Muscle layer of duodenum (tissue), 2 donors: ENCODE results near the gene MIS18A.
A peak's percentile ranks its signal among the peaks of the same experiment; 100 is the strongest.

ENCODE experiments used
- H3K27ac ChIP-seq: one replicate; pipeline ENCODE4 v1.7.0; 2013; ENCODE audit warnings: mild to moderate bottlenecking, low read length
- H3K27me3 ChIP-seq: one replicate; pipeline ENCODE4 v1.7.0; 2013; ENCODE audit warnings: low read depth, mild to moderate bottlenecking, control low read depth, low read length
- H3K36me3 ChIP-seq, 2 donors: one replicate each; pipeline ENCODE4 v1.7.0; 2013; ENCODE audit warnings: low read length in 2 of 2, control low read depth in 1 of 2, mild to moderate bottlenecking in 1 of 2; ENCODE audit not compliant: insufficient read depth in 2 of 2, control insufficient read depth in 1 of 2
- H3K4me1 ChIP-seq, 2 donors: one replicate each; pipeline ENCODE4 v1.7.0; 2013; ENCODE audit warnings: low read length in 2 of 2, mild to moderate bottlenecking in 2 of 2, control low read depth in 1 of 2, moderate library complexity in 1 of 2; ENCODE audit not compliant: insufficient read depth in 2 of 2, control insufficient read depth in 1 of 2
- H3K4me3 ChIP-seq, 2 donors: one replicate each; pipeline ENCODE4 v1.7.0; 2013; ENCODE audit warnings: low read length in 2 of 2, low read depth in 1 of 2, mild to moderate bottlenecking in 1 of 2
- H3K9me3 ChIP-seq, 2 donors: one replicate each; pipeline ENCODE4 v1.7.0; 2013; ENCODE audit warnings: low read length in 2 of 2, control low read depth in 1 of 2, mild to moderate bottlenecking in 1 of 2; ENCODE audit not compliant: control insufficient read depth in 1 of 2
- donor health status: healthy.

MIS18A gene

GRCh38 chr21:32278518-32279376 lies at the start of gene MIS18A:
Gene MIS18A (minus strand): TSS chr21:32279049. CDS start chr21:32279014, 35 bp downstream.
- no peaks in the 10 kb centered on the region for H3K27me3 ChIP-seq
- peak within 1 kb of the TSS; percentile 39 for H3K27ac ChIP-seq
- no peaks in the 10 kb centered on the region for H3K9me3 ChIP-seq

GRCh38 chr21:32328595-32328994 lies 49.7 kb upstream of the MIS18A start:
- Histone ChIP-seq H3K4me1 (peaks cover 0 to 21% of the 10 kb centered on the region in 2 donors), H3K27me3 (no peaks in the 10 kb centered on the region), H3K27ac (peak overlapping the region; percentile 71), H3K9me3 (no peaks in the 10 kb centered on the region), H3K4me3 (peak overlapping the region in 1 of 2 donors; percentile 9), H3K36me3 (peaks cover 28% of the 10 kb centered on the region in 2 donors)

More at GRCh38 chr21:32278518-32279376, at the start of gene MIS18A:
- Histone ChIP-seq H3K4me1 (peaks cover 14 to 20% of the 10 kb centered on the region in 2 donors), H3K36me3 (peaks cover 0 to 2% of the 10 kb centered on the region in 2 donors), H3K4me3 (peak within 1 kb of the TSS; percentile 85 to 97)

- Histone ChIP-seq H3K4me3 (no peak overlapping the region), H3K27ac (no peak overlapping the region), H3K9me3 (no peaks in the 10 kb centered on the region), H3K4me1 (peaks cover 0 to 21% of the 10 kb centered on the region in 2 donors), H3K36me3 (peaks cover 37 to 40% of the 10 kb centered on the region in 2 donors), H3K27me3 (no peaks in the 10 kb centered on the region)
Observed at GRCh38 chr21:32325706-32326105, 46.9 kb upstream of the MIS18A start.

- Histone ChIP-seq H3K27ac (no peak overlapping the region), H3K9me3 (no peaks in the 10 kb centered on the region), H3K4me3 (no peak overlapping the region), H3K4me1 (peaks cover 0 to under 1% of the 10 kb centered on the region in 2 donors), H3K27me3 (no peaks in the 10 kb centered on the region), H3K36me3 (peaks cover 65 to 67% of the 10 kb centered on the region in 2 donors)
Observed at GRCh38 chr21:32322676-32323075, 43.8 kb upstream of the MIS18A start.

GRCh38 chr21:32322103-32322502 lies 43.3 kb upstream of the MIS18A start:
- Histone ChIP-seq H3K9me3 (no peaks in the 10 kb centered on the region), H3K36me3 (peaks cover 71 to 73% of the 10 kb centered on the region in 2 donors), H3K27me3 (no peaks in the 10 kb centered on the region), H3K4me1 (no peaks in the 10 kb centered on the region), H3K27ac (no peak overlapping the region), H3K4me3 (no peak overlapping the region)

GRCh38 chr21:32321480-32321879 lies 42.6 kb upstream of the MIS18A start:
- H3K27me3 ChIP-seq = no peaks in the 10 kb centered on the region
- no peak overlapping the region for H3K27ac ChIP-seq
- H3K4me1 ChIP-seq = no peaks in the 10 kb centered on the region
- H3K4me3 ChIP-seq = no peak overlapping the region
- H3K36me3 ChIP-seq = peaks cover 76 to 79% of the 10 kb centered on the region in 2 donors
- H3K9me3 ChIP-seq = no peaks in the 10 kb centered on the region

- no peaks in the 10 kb centered on the region for H3K27me3 ChIP-seq
- no peaks in the 10 kb centered on the region for H3K4me1 ChIP-seq
- H3K4me3 ChIP-seq = no peak overlapping the region
- no peak overlapping the region for H3K27ac ChIP-seq
- H3K9me3 ChIP-seq = no peaks in the 10 kb centered on the region
- peaks cover 79 to 87% of the 10 kb centered on the region in 2 donors for H3K36me3 ChIP-seq
Observed at GRCh38 chr21:32320726-32321125, 41.9 kb upstream of the MIS18A start.

- peaks cover 74 to 89% of the 10 kb centered on the region in 2 donors for H3K36me3 ChIP-seq
Observed at GRCh38 chr21:32320059-32320458, 41.2 kb upstream of the MIS18A start.

GRCh38 chr21:32319012-32319411 lies 40.2 kb upstream of the MIS18A start:
- H3K9me3 ChIP-seq = no peaks in the 10 kb centered on the region
- H3K36me3 ChIP-seq = peaks cover 72 to 87% of the 10 kb centered on the region in 2 donors
- H3K4me1 ChIP-seq = no peaks in the 10 kb centered on the region
- H3K4me3 ChIP-seq = no peak overlapping the region
- H3K27me3 ChIP-seq = no peaks in the 10 kb centered on the region
- H3K27ac ChIP-seq = no peak overlapping the region

More at GRCh38 chr21:32320059-32320458, 41.2 kb upstream of the MIS18A start:
- no peaks in the 10 kb centered on the region for H3K4me1 ChIP-seq
- H3K9me3 ChIP-seq = no peaks in the 10 kb centered on the region
- no peaks in the 10 kb centered on the region for H3K27me3 ChIP-seq
- H3K27ac ChIP-seq = no peak overlapping the region
- no peak overlapping the region for H3K4me3 ChIP-seq

GRCh38 chr21:32317726-32318125 lies 38.9 kb upstream of the MIS18A start:
- H3K36me3 ChIP-seq = peaks cover 62 to 74% of the 10 kb centered on the region in 2 donors
- H3K4me1 ChIP-seq = no peaks in the 10 kb centered on the region
- H3K27me3 ChIP-seq = no peaks in the 10 kb centered on the region
- no peaks in the 10 kb centered on the region for H3K9me3 ChIP-seq
- H3K4me3 ChIP-seq = no peak overlapping the region
- no peak overlapping the region for H3K27ac ChIP-seq

- H3K4me3 ChIP-seq = no peak overlapping the region
- H3K27me3 ChIP-seq = no peaks in the 10 kb centered on the region
- peaks cover 60 to 67% of the 10 kb centered on the region in 2 donors for H3K36me3 ChIP-seq
- H3K27ac ChIP-seq = no peak overlapping the region
- no peaks in the 10 kb centered on the region for H3K9me3 ChIP-seq
- H3K4me1 ChIP-seq = no peaks in the 10 kb centered on the region
Observed at GRCh38 chr21:32316361-32317215, 37.7 kb upstream of the MIS18A start.
